ENCODE data around the gene SLC39A11. TPM values are rescaled to one million over a fixed set of nuclear protein-coding genes. Genes with fewer than 3 reads are reported as not detected.

The SLC39A11 gene
- polyA plus RNA-seq, 3 donors from 2014 or later, result 13.7 to 25.8 (median 16.2) TPM

DNA sequence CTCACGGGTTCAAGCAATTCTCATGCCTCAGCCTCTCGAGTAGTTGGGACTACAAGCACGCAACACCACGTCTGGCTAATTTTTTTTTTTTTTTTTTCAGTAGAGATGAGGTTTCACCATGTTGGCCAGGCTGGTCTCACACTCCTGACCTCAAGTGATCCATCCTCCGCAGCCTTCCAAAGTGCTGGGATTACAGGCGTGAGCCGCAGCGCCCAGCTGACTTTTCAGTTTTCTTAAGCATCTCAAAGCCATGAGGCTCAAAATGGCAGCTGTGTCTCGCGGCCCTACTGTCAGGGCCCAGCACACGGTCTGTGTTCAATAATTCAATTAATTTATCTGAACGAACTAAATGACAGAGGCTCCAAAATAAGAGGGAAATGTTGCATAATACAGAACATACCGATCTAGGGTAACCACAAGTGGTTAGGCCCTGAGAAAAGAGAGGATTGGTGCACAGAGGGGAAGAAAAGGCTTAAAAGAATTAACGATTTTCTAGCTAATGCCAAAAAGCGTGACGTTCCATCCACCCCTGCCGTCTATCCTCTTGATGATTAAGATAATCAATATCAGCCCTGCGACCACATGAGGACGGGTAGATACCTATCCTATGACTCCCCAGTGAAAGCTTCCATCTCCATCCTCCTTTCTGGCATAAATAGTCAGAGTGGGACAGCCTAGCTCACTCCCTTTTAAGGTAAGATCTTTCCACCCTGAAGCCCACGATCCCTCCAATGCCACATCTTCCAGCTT lies 136.9 kb downstream of the SLC39A11 start:
- Mint-ChIP-seq H3K27me3 (ENCODE audit: low read depth in 3 of 3) (peaks cover 0 to 4% (median 0%) of the 10 kb centered on the region in 3 donors), H3K4me3 (no peak overlapping the region), H3K4me1 (peaks cover 0 to 2% of the 10 kb centered on the region in 2 donors), H3K9me3 (no peaks in the 10 kb centered on the region), H3K27ac (no peak overlapping the region), H3K36me3 (no peaks in the 10 kb centered on the region)
- DNase-seq, result no peak

- Mint-ChIP-seq H3K9me3 (no peaks in the 10 kb centered on the region), H3K36me3 (no peaks in the 10 kb centered on the region), H3K4me1 (peaks cover 0 to 2% of the 10 kb centered on the region in 2 donors), H3K27ac (no peak overlapping the region), H3K27me3 (ENCODE audit: low read depth in 3 of 3) (peaks cover 0 to 4% (median 0%) of the 10 kb centered on the region in 3 donors), H3K4me3 (no peak overlapping the region)
- no peak for DNase-seq
Observed at GRCh38 chr17:72954579-72954978, 137.9 kb downstream of the SLC39A11 start.

- Mint-ChIP-seq H3K9me3 (no peaks in the 10 kb centered on the region), H3K4me1 (peaks cover 0 to 2% of the 10 kb centered on the region in 2 donors), H3K27ac (no peak overlapping the region), H3K36me3 (no peaks in the 10 kb centered on the region), H3K27me3 (ENCODE audit: low read depth in 3 of 3) (peaks cover 0 to 5% (median 0%) of the 10 kb centered on the region in 3 donors), H3K4me3 (no peak overlapping the region)
- DNase-seq, result no peak
Observed at GRCh38 chr17:72953621-72954020, 138.9 kb downstream of the SLC39A11 start.

DNA sequence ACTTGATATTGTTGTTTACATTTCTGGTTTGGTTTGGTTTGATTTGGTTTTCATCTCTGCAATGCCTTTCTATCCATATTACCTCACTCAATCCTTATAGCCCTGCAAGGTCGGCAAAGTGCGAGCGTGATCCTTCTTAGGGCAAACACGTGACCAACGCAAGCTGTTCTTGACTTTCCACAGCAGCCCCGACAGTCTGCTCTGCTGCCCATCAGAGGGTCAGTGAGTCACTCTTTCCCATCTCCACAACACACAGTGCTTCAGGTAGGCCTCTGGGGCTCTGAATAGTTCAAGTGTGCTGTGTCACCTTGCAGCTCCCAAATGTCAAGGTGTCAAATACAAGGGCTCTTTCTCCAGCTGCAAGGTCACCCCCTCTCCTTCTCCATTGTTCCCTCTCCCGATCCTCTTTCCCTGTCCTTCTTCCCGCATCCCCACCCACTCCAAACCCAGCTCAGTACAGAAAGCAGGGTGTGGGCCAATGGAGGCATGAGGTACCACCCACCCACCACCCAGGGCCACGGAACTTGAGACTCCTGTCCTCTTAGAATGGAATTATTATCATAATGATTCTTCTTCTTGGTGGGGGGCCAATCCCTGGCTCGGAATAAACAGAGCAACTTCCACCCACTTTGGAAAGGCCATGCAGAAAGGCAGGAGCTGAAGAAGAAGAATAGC lies 139.7 kb downstream of the SLC39A11 start:
- Mint-ChIP-seq H3K9me3 (no peaks in the 10 kb centered on the region), H3K4me3 (no peak overlapping the region), H3K4me1 (peaks cover 0 to 3% of the 10 kb centered on the region in 2 donors), H3K36me3 (peaks cover 0 to 3% (median 0%) of the 10 kb centered on the region in 3 donors), H3K27me3 (ENCODE audit: low read depth in 3 of 3) (peaks cover 0 to 5% (median 0%) of the 10 kb centered on the region in 3 donors), H3K27ac (no peak overlapping the region)
- DNase-seq, result no peak

- H3K4me1 Mint-ChIP-seq, result peaks cover 0 to 3% of the 10 kb centered on the region in 2 donors
- no peaks in the 10 kb centered on the region for H3K9me3 Mint-ChIP-seq
- H3K27me3 Mint-ChIP-seq (ENCODE audit: low read depth in 3 of 3), result peaks cover 0 to 5% (median 0%) of the 10 kb centered on the region in 3 donors
- H3K4me3 Mint-ChIP-seq, result no peak overlapping the region
- H3K36me3 Mint-ChIP-seq, result peaks cover 0 to 5% (median 3%) of the 10 kb centered on the region in 3 donors
- no peak for DNase-seq
- H3K27ac Mint-ChIP-seq, result no peak overlapping the region
Observed at GRCh38 chr17:72952220-72952619, 140.3 kb downstream of the SLC39A11 start.

DNA sequence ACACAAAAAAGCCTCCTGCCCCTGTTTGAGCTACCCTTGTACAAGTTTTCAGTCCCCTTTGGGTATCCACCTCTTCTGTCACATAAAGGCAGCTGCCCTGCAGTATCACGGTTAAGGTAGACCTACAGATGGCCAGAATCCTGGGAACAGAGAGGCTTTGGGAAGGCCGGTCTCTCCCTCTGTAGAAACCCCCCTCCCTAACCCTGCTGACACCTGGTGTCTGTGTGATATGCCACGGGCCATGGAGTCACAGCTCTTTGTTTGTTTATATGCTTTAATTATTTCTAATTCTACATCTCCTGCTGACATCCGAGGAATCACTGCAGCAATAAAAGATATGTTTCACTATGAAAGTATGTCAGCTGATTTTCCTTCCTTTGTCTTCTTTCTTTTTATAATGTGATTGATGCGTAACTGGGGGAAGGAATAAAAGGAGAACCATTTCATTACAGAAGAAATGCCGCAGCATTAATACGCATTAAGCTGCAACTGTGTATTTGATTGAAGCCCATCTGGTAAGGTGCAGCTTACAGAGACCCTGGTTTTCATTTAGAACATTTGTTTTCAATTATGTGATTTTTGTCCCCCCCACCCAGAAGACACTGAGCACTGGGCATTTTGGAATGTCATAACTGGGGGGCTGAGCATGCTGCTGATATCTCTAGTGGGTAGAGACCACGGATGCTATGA lies 142.1 kb downstream of the SLC39A11 start:
- no peaks in the 10 kb centered on the region for H3K9me3 Mint-ChIP-seq
- no peak overlapping the region for H3K4me3 Mint-ChIP-seq
- H3K36me3 Mint-ChIP-seq, result peaks cover 11 to 14% (median 13%) of the 10 kb centered on the region in 3 donors
- H3K27ac Mint-ChIP-seq, result no peak overlapping the region
- H3K27me3 Mint-ChIP-seq (ENCODE audit: low read depth in 3 of 3), result peaks cover 0 to 5% (median 0%) of the 10 kb centered on the region in 3 donors
- peaks cover 0 to 3% of the 10 kb centered on the region in 2 donors for H3K4me1 Mint-ChIP-seq
- no peak for DNase-seq

GRCh38 chr17:72948115-72948514 lies 144.4 kb downstream of the SLC39A11 start:
- H3K36me3 Mint-ChIP-seq, result peaks cover 19 to 22% (median 20%) of the 10 kb centered on the region in 3 donors
- H3K27ac Mint-ChIP-seq, result no peak overlapping the region
- no peaks in the 10 kb centered on the region for H3K9me3 Mint-ChIP-seq
- no peak overlapping the region for H3K4me3 Mint-ChIP-seq
- no peak for DNase-seq
- peaks cover 0 to 5% (median 0%) of the 10 kb centered on the region in 3 donors for H3K27me3 Mint-ChIP-seq (ENCODE audit: low read depth in 3 of 3)
- peaks cover 0 to 1% of the 10 kb centered on the region in 2 donors for H3K4me1 Mint-ChIP-seq

GRCh38 chr17:72947475-72947874 lies 145.0 kb downstream of the SLC39A11 start:
- Mint-ChIP-seq H3K27ac (no peak overlapping the region), H3K4me1 (peaks cover 0 to 1% of the 10 kb centered on the region in 2 donors), H3K27me3 (ENCODE audit: low read depth in 3 of 3) (peaks cover 0 to 2% (median 0%) of the 10 kb centered on the region in 3 donors), H3K36me3 (peaks cover 22 to 26% (median 24%) of the 10 kb centered on the region in 3 donors), H3K9me3 (no peaks in the 10 kb centered on the region), H3K4me3 (no peak overlapping the region)
- DNase-seq, result no peak

- Mint-ChIP-seq H3K4me1 (peaks cover 0 to 1% of the 10 kb centered on the region in 2 donors), H3K27me3 (ENCODE audit: low read depth in 3 of 3) (peaks cover 0 to 1% (median 0%) of the 10 kb centered on the region in 3 donors), H3K4me3 (no peak overlapping the region), H3K9me3 (no peaks in the 10 kb centered on the region), H3K27ac (no peak overlapping the region), H3K36me3 (peaks cover 22 to 27% (median 26%) of the 10 kb centered on the region in 3 donors)
- no peak for DNase-seq
Observed at GRCh38 chr17:72946696-72947095, 145.8 kb downstream of the SLC39A11 start.

- peaks cover 0 to 1% of the 10 kb centered on the region in 2 donors for H3K4me1 Mint-ChIP-seq
- DNase-seq, result no peak
- H3K27ac Mint-ChIP-seq, result peak overlapping the region in 1 of 6 donors; percentile 49
- H3K9me3 Mint-ChIP-seq, result no peaks in the 10 kb centered on the region
- H3K27me3 Mint-ChIP-seq (ENCODE audit: low read depth in 3 of 3), result peaks cover 0 to 1% (median 0%) of the 10 kb centered on the region in 3 donors
- H3K4me3 Mint-ChIP-seq, result no peak overlapping the region
- H3K36me3 Mint-ChIP-seq, result peaks cover 22 to 27% (median 26%) of the 10 kb centered on the region in 3 donors
Observed at GRCh38 chr17:72946156-72946555, 146.3 kb downstream of the SLC39A11 start.

DNA sequence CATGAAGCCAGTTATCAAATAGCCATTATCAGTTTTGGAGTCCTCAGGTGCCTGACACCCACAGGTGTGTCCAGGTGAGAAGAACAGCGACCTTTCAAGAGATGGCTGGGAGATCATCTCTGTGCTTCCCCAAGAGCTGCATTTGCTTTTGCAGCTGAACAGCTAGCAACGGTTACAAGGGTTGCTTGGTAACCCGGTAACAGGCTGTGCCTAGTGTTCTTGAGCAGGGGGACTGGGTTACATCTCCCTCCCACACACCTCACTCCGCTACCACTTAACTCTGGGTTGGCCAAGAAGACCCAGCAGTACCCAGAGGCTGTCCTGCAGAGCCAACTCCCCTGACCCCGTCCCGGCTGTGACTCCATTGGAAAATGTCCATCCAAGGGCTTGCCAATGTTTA lies 147.0 kb downstream of the SLC39A11 start:
- Mint-ChIP-seq H3K4me3 (no peak overlapping the region), H3K27ac (peak overlapping the region in 1 of 6 donors; percentile 69), H3K36me3 (peaks cover 22 to 31% (median 26%) of the 10 kb centered on the region in 3 donors), H3K27me3 (ENCODE audit: low read depth in 3 of 3) (peaks cover 0 to 4% (median 0%) of the 10 kb centered on the region in 3 donors), H3K9me3 (no peaks in the 10 kb centered on the region), H3K4me1 (peaks cover 0 to 1% of the 10 kb centered on the region in 2 donors)
- DNase-seq, result no peak

- Mint-ChIP-seq H3K27ac (no peak overlapping the region), H3K27me3 (ENCODE audit: low read depth in 3 of 3) (peaks cover 0 to 4% (median 0%) of the 10 kb centered on the region in 3 donors), H3K9me3 (no peaks in the 10 kb centered on the region), H3K4me1 (peaks cover 0 to 1% of the 10 kb centered on the region in 2 donors), H3K4me3 (no peak overlapping the region), H3K36me3 (peaks cover 26 to 31% (median 29%) of the 10 kb centered on the region in 3 donors)
- DNase-seq, result no peak
Observed at GRCh38 chr17:72943826-72944689, 148.4 kb downstream of the SLC39A11 start.

DNA sequence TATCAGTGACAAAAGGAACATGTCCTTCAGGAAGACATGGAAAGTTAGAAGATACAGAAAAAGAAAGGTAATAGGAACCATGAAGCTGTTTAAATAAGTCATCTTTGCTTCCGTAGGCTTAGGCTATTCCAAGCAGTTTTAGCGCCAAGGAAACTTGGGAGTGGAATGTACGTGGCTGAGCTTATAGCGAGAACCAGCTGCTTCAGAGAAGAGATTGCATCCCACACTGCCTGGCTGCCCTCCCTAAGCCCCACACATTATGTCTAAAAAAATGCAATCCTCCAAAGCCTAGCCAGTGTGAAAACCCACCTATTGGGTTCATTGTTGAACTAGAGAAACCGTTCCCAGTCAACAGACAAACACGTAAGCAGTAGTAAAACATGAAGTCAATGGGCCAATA lies 149.9 kb downstream of the SLC39A11 start:
- H3K27me3 Mint-ChIP-seq (ENCODE audit: low read depth in 3 of 3), result peaks cover 0 to 3% (median 0%) of the 10 kb centered on the region in 3 donors
- peaks cover 0 to 1% (median 0%) of the 10 kb centered on the region in 6 donors for H3K9me3 Mint-ChIP-seq
- H3K27ac Mint-ChIP-seq, result no peak overlapping the region
- peaks cover 23 to 35% (median 28%) of the 10 kb centered on the region in 3 donors for H3K36me3 Mint-ChIP-seq
- DNase-seq, result no peak
- H3K4me1 Mint-ChIP-seq, result no peaks in the 10 kb centered on the region
- no peak overlapping the region for H3K4me3 Mint-ChIP-seq
